ENCODE results near the gene ADAMTSL1.

ADAMTSL1 gene

GRCh38 chr9:18564018-18564880 lies 90.3 kb downstream of the ADAMTSL1 start:
- no peak for DNase-seq (ENCODE audit: low read depth)

GRCh38 chr9:18566121-18566520 lies 92.2 kb downstream of the ADAMTSL1 start:
- no peak for DNase-seq (ENCODE audit: low read depth)

- no peak for DNase-seq (ENCODE audit: low read depth)
Observed at GRCh38 chr9:18568973-18569372, 95.0 kb downstream of the ADAMTSL1 start.

GRCh38 chr9:18569941-18570630 lies 96.1 kb downstream of the ADAMTSL1 start:
- DNase-seq (ENCODE audit: low read depth) = no peak

GRCh38 chr9:18573021-18573556 lies 99.1 kb downstream of the ADAMTSL1 start:
- no peak for DNase-seq (ENCODE audit: low read depth)

GRCh38 chr9:18575686-18576085 lies 101.7 kb downstream of the ADAMTSL1 start:
- DNase-seq (ENCODE audit: low read depth) = no peak

- no peak for DNase-seq (ENCODE audit: low read depth)
Observed at GRCh38 chr9:18579536-18579935, 105.6 kb downstream of the ADAMTSL1 start.

- no peak for DNase-seq (ENCODE audit: low read depth)
Observed at GRCh38 chr9:18580151-18580550, 106.2 kb downstream of the ADAMTSL1 start.

GRCh38 chr9:18585996-18586395 lies 112.0 kb downstream of the ADAMTSL1 start:
- DNase-seq (ENCODE audit: low read depth) = no peak

GRCh38 chr9:18588002-18588401 lies 114.0 kb downstream of the ADAMTSL1 start:
- DNase-seq (ENCODE audit: low read depth) = no peak

GRCh38 chr9:18591261-18591660 lies 117.3 kb downstream of the ADAMTSL1 start:
- no peak for DNase-seq (ENCODE audit: low read depth)

- DNase-seq (ENCODE audit: low read depth) = no peak
Observed at GRCh38 chr9:18594837-18595236, 120.9 kb downstream of the ADAMTSL1 start.

GRCh38 chr9:18595597-18595996 lies 121.6 kb downstream of the ADAMTSL1 start:
- no peak for DNase-seq (ENCODE audit: low read depth)

GRCh38 chr9:18596920-18597319 lies 123.0 kb downstream of the ADAMTSL1 start:
- DNase-seq (ENCODE audit: low read depth) = no peak

- no peak for DNase-seq (ENCODE audit: low read depth)
Observed at GRCh38 chr9:18598969-18599368, 125.0 kb downstream of the ADAMTSL1 start.

GRCh38 chr9:18601026-18601425 lies 127.1 kb downstream of the ADAMTSL1 start:
- no peak for DNase-seq (ENCODE audit: low read depth)

- no peak for DNase-seq (ENCODE audit: low read depth)
Observed at GRCh38 chr9:18601956-18602355, 128.0 kb downstream of the ADAMTSL1 start.

- no peak for DNase-seq (ENCODE audit: low read depth)
Observed at GRCh38 chr9:18604767-18605730, 131.1 kb downstream of the ADAMTSL1 start.

- no peak for DNase-seq (ENCODE audit: low read depth)
Observed at GRCh38 chr9:18605766-18606180, 131.8 kb downstream of the ADAMTSL1 start.

- DNase-seq (ENCODE audit: low read depth) = no peak
Observed at GRCh38 chr9:18606281-18606680, 132.3 kb downstream of the ADAMTSL1 start.

GRCh38 chr9:18606846-18607245 lies 132.9 kb downstream of the ADAMTSL1 start:
- DNase-seq (ENCODE audit: low read depth) = no peak

- DNase-seq (ENCODE audit: low read depth) = no peak
Observed at GRCh38 chr9:18608371-18608770, 134.4 kb downstream of the ADAMTSL1 start.
